ENCODE measurements around the gene MIOX. TPM values are rescaled to one million over a fixed set of nuclear protein-coding genes. Genes with fewer than 3 reads are reported as not detected.

The MIOX gene
- total RNA-seq (not detected in 2 replicates), polyA plus RNA-seq (not detected in 2 replicates), polyA minus RNA-seq (not detected in 2 replicates), Bru-seq, nascent RNA (not detected), BruChase-seq, experiment 1, labeled RNA remaining after a 6-hour chase (percentile 10 among the genes with signal in this experiment), BruChase-seq, experiment 2, labeled RNA remaining after a 2-hour chase (not detected)
- not detected in 2 replicates for polyA plus RNA-seq (2011; cell fraction: cytosol; rRNA removed)
- not detected in 2 replicates for polyA plus RNA-seq (2011; cell fraction: nucleus; rRNA removed)
- not detected in 2 replicates for polyA plus RNA-seq (2012)
- polyA minus RNA-seq (2011; cell fraction: cytosol; rRNA and poly(A)+ RNA removed), result not detected
- polyA minus RNA-seq (2011; cell fraction: nucleus; rRNA and poly(A)+ RNA removed), result not detected in 2 replicates
- long read RNA-seq, result 0 reads

DNA sequence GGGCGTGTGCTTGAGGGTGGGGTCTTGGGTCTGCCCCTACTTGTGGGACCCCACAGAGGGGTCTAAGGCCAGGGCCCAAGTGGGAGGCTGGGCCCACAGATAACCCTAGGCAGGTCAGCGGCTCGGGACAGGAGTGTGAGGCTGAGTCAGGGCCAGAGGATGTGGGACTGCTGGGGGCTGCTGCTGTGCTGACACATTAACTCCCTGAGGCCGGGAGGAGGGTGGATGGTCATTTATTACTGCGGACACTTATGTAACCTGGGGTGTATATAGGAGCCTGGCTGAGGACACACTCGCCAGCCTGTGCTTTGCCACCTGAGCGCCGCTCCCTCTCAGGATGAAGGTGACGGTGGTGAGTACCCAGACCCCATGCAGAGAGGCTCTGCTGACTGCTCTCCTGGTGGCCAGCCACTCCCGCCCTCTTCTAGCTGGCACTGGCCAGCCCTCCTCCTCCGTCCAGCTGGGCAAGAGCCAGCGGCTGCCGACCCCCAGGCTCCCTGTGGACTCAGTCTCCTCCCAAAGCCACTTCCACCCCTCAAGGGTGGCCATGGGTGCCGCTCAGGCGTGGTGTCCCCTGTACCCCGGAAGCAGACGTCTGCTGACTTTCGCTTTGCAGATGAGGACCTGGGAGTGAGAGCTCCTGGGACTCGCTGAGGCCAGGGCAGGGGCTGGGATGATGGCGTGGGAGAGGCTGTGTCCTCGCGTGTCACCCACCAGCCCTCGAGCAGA is at the start of gene MIOX:
Gene MIOX, plus strand, starts transcription at position 299 of the 729 bp plus-strand sequence. Its CDS starts 39 bp downstream, at position 338.
- Histone ChIP-seq H3K9ac (replicated peaks; ENCODE audit: extremely low read depth, insufficient read depth, low read length) (no peak within 1 kb of the TSS), H3K4me1 (ENCODE audit: control insufficient read depth, extremely low read depth, insufficient read depth, low read length) (no peaks in the 10 kb centered on the region), H3K9me1 (replicated peaks; ENCODE audit: control insufficient read depth, extremely low read depth, insufficient read depth, low read length) (no peaks in the 10 kb centered on the region), H3K36me3 (ENCODE audit: control insufficient read depth in 2 of 2, extremely low read depth in 1 of 2, insufficient read depth in 2 of 2, low read length in 2 of 2) (no peaks in the 10 kb centered on the region), H4K20me1 (replicated peaks; ENCODE audit: control insufficient read depth, extremely low read depth, insufficient read depth, low read length) (no peaks in the 10 kb centered on the region), H2AFZ (ENCODE audit: low read depth, low read length) (no peak within 1 kb of the TSS), H3K9me3 (replicated peaks; ENCODE audit: control insufficient read depth, insufficient read depth, low read length) (no peaks in the 10 kb centered on the region), H3K79me2 (ENCODE audit: control insufficient read depth, insufficient read depth, low read length) (no peaks in the 10 kb centered on the region), H3K4me2 (ENCODE audit: insufficient read depth, low read length) (no peak within 1 kb of the TSS), H3K27me3 (ENCODE audit: control insufficient read depth in 2 of 2, insufficient read depth in 2 of 2, low read length in 2 of 2) (peaks cover 0 to 6% of the 10 kb centered on the region in 2 experiments), H3K27ac (ENCODE audit: insufficient read depth, low read depth, low read length) (no peak within 1 kb of the TSS), H3K4me3 (replicated peaks in 1 of 3; ENCODE audit: insufficient read depth in 1 of 3, low read depth in 1 of 3, low read length in 3 of 3) (no peak within 1 kb of the TSS)
- BruUV-seq (replicated peaks), result no TSS peak
- no peak for FAIRE-seq
- intact Hi-C loops (cut with micrococcal nuclease) (no loop called here), dilution Hi-C loops (cut with MboI; ENCODE audit: extremely low pct_ligation_motif_present, low sequenced_read_pairs) (no loop called here)
- POLR2A ChIA-PET, result no interaction called here
- no peak for TF ChIP-seq MYC (IDR thresholded peaks at IDR 0.05; ENCODE audit: low read depth, low read length)
- TF ChIP-seq POLR2A (IDR thresholded peaks at IDR 0.05; ENCODE audit: low read depth, low read length), result no peak
- TF ChIP-seq JUN (IDR thresholded peaks at IDR 0.05; ENCODE audit: borderline replicate concordance, insufficient read depth, insufficient read length, low read depth), result no peak
- TF ChIP-seq, protein P1, sequence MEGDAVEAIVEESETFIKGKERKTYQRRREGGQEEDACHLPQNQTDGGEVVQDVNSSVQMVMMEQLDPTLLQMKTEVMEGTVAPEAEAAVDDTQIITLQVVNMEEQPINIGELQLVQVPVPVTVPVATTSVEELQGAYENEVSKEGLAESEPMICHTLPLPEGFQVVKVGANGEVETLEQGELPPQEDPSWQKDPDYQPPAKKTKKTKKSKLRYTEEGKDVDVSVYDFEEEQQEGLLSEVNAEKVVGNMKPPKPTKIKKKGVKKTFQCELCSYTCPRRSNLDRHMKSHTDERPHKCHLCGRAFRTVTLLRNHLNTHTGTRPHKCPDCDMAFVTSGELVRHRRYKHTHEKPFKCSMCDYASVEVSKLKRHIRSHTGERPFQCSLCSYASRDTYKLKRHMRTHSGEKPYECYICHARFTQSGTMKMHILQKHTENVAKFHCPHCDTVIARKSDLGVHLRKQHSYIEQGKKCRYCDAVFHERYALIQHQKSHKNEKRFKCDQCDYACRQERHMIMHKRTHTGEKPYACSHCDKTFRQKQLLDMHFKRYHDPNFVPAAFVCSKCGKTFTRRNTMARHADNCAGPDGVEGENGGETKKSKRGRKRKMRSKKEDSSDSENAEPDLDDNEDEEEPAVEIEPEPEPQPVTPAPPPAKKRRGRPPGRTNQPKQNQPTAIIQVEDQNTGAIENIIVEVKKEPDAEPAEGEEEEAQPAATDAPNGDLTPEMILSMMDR (IDR thresholded peaks at IDR 0.05; ENCODE audit: extremely low read depth in 1 of 2, insufficient read depth in 1 of 2, low read depth in 1 of 2, low read length in 2 of 2), result no peak
- no peak for TF ChIP-seq GATA2 (IDR thresholded peaks at IDR 0.05; ENCODE audit: insufficient read depth, insufficient read length, low read depth, low read length)
- TF ChIP-seq FOS (IDR thresholded peaks at IDR 0.05; ENCODE audit: borderline replicate concordance, insufficient read depth, low read length), result no peak
- TF ChIP-seq POLR2AphosphoS5 (IDR thresholded peaks at IDR 0.05; ENCODE audit: insufficient read depth, low read depth, low read length), result no peak
- TF ChIP-seq EZH2 (IDR thresholded peaks at IDR 0.05; ENCODE audit: borderline replicate concordance, low read depth, low read length, severe bottlenecking), result no peak
- TF ChIP-seq, protein P2, sequence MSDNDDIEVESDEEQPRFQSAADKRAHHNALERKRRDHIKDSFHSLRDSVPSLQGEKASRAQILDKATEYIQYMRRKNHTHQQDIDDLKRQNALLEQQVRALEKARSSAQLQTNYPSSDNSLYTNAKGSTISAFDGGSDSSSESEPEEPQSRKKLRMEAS (IDR thresholded peaks at IDR 0.05; ENCODE audit: insufficient read depth, insufficient read length), result no peak
- CTCF ChIA-PET, result interaction anchor here (0.7 to 1.2 kb wide), 2 partner anchors 11 to 77 kb away, joined by 3 read pairs; no protein-coding TSS in a partner anchor
- no peak for DNase-seq (ENCODE audit: low read depth, low spot score)
